ENCODE data around the gene CYGB.
"Not testable (repeated sequence)": the region's sequence is repeated elsewhere in the genome, so short reads cannot be mapped to it uniquely, and the experiment has no call there.

Gene CYGB

DNA sequence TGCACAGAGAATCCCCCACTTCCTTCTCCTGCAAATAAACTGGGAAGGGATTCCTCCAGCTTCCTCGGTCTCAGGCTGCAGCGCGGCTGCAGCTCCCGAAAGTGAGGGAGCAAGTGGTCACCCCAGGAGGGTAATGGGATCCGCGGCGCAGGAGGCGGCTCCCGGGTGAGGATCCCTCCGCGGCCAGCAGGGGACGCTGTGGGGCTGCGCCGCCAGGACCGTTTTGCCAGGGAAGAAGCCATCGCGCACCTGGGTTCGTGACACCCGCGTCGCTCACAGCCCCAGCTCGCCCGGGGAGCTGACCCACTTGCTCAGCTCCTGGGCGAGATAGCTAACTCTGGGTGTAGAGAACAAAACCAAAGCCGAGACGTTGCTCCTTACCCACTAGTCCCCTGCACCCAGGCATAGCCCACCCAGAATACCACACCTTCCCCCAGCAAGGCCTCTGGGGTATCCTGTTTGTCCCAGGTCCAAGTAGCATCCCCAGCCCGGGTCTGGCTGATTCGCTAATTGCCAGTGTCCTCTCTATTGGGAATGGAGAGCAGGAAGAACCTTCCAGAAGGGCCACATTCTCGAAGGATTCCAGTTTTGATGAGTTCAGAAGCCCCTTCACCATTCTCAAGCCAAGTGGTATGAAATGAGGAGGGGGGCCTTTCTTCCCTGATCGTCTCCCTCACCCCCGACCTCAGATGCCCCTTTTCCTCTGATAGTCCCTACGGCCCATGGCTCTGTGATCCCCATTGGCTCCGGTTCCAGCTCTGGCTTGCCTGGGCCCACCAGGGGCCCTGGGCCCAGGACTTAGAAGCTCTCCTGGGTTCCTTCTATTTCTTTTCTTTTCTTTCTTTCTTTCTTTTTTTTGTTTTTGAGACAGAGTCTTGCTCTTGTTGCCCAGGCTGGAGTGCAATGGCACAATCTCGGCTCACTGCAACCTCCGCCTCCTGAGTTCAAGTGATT, 14.1 kb downstream of the CYGB start:
- peak; percentile 87 for DNase-seq (ENCODE audit: low spot score)

GRCh38 chr17:76521683-76522082, 15.8 kb downstream of the CYGB start:
- DNase-seq (ENCODE audit: low spot score) = not testable (repeated sequence)

GRCh38 chr17:76521262-76521661, 16.2 kb downstream of the CYGB start:
- DNase-seq (ENCODE audit: low spot score) = no peak

- no peak for DNase-seq (ENCODE audit: low spot score)
These were observed 18.2 kb downstream of the CYGB start for GRCh38 chr17:76519048-76519966.

- no peak for DNase-seq (ENCODE audit: low spot score)
These were observed 19.9 kb downstream of the CYGB start for GRCh38 chr17:76517638-76518038.

DNA sequence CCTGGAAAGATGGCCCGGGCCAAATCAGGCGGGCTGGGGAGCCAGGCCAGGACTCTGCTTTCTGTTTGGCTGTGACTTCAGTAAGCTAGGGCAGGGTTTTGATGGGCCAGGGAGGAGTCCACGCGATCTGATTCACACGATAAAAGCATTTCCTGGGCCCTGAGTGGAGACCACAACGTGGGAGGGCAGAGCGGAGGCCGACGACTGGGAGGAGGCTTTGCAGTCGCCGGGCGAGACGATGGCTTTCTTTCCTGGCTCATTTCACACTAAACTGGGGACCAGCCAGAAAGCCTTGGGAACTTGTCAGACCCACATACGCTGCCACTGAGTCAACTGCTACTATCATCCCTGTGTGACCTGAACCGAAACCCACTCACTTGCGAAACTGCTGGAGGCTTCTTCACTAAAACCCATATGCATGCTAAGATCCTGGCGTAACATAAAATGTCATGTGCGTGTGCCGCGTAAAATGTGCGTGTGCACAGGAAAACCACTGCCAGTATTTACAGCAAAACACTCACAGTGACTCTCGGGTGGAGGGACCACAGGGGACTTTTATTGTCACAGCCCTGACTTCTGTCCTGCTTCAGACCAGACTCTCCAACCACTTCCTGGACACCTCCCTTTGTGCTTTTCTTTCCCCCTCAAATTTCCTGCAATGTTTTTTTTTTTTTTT, 22.1 kb downstream of the CYGB start:
- peak; percentile 96 for DNase-seq (ENCODE audit: low spot score)

DNA sequence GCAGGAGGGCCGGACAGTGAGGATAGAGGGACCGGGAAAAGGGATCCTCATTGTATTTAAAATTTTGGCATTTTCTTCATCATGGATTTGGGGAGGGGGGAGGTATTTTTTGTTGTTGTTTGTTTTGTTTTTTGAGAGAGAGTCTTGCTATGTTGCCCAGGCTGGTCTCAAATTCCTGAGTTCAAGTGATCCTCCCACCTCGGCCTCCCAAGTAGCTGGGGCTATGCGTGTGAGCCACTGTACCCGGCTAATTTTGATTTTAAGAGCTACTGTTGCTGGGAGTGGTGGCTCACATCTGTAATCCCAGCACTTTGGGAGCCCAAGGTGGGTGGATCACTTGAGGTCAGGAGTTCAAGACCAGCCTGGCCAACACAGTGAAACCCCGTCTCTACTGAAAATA, 23.2 kb downstream of the CYGB start:
- DNase-seq (ENCODE audit: low spot score) = not testable (repeated sequence)

DNA sequence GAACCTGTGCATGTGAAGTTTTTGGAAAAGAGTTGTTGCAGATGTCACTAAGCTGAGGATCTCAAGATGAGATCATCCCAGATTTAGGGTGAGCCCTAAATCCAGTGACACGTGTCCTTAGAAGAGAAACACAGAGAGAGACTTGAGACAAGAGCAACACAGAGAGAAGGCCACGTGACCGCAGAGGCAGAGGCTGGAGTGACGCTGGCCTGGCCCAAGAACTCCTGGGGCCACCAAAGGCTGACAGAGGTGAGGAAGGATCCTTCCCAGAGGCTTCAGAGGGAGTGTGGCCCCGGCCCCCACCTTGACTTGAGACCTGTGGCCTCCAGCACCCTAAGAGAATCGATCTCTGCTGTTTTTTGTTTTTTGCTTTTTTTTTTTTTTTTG, 24.2 kb downstream of the CYGB start:
- DNase-seq (ENCODE audit: low spot score) = no peak

DNA sequence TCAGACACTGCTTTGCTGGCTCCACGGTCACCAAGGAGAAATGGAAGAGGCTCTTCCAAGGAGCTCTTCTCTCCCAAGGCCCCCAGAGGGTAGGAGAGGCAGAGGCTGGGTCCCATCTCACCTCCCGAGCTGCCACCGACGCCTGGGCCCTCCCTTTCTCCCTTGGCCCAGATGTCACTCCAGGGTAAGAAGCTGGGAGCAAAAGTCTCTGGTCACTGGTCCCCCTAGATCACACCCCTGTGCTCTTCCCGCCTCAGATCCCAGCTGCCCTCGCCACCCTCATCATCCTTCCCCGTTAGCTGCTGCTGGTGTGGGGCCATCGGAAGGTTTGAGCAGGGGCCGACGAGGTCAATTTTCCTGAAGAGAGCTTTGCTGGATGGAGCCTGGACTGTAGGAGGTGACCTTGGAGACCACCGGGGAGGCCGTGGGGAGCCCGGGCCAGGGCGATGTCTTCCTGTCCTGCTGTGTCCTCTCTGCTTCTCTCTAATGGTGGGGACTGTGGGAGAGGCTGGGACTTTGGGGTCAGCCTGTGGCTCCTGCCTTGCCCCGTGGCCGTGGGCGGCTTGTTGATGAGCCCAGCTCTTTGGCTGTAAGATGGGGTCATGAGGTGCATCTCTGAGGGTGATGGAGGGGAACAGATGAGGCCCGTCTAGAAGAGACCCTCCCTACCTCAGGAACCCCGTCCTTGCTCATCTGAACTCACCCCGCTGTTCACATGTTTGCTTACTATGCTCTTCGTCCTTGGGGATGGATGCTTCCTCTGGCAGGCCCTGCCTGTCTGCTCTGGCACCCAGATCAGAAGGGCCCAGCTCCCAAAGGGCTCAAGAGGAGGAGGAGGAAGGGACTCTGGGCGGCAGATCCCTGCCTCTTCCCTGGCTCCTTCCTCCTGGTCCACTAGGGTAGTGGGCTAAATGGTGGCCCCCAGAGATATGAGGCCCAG, 24.9 kb downstream of the CYGB start:
- DNase-seq (ENCODE audit: low spot score) = no peak

DNA sequence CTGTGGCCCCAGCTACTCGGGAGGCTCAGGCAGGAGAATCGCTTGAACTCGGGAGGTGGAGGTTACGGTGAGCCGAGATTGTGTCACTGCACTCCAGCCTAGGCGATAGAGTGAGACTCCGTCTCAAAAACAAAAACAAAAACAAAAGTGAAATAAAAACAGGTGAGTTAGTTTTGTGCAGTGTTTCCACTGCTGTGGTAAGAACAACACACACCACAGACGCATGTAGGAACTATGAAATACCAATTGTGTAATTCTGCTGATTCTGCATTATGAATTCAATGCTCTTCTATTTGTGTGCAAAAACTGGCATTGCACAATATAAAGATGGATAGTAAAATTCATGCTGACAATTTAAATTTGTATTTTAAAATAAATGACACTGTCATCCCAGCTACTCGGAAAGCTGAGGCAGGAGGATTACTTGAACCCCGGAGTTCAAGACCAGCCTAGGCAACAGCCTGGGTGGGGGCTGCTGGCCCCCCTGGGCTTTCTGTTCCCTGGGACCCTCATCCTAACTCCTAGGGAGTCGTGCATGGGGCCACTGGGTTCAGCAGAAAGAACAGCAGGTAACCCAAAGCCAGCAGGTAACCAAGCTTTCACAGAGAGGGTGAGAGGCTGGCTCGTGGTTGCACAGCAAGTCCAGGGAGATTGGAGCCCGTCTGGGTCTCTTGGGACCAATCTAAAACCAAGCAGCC, 25.7 kb downstream of the CYGB start:
- no peak for DNase-seq (ENCODE audit: low spot score)

DNA sequence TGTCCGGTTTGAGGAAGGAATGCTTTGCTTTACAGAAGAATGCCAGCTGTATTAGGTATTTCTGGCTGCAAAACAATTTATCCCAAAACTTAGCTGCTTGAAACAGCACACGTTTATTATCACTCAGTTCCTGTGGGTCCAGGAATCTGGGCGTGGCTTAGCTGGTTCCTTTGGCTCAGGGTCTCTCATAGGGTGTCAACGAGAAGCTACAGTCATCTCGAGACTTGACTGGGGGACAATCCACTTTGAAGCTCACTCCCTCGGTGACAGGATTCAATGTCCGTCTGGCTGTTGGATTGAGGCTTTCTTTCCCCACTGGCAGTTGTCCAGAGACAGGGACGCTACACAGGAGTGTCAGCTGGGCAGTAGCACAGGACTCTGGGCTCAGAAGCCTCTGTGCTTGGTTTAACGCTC, 26.7 kb downstream of the CYGB start:
- DNase-seq (ENCODE audit: low spot score) = peak; percentile 21

DNA sequence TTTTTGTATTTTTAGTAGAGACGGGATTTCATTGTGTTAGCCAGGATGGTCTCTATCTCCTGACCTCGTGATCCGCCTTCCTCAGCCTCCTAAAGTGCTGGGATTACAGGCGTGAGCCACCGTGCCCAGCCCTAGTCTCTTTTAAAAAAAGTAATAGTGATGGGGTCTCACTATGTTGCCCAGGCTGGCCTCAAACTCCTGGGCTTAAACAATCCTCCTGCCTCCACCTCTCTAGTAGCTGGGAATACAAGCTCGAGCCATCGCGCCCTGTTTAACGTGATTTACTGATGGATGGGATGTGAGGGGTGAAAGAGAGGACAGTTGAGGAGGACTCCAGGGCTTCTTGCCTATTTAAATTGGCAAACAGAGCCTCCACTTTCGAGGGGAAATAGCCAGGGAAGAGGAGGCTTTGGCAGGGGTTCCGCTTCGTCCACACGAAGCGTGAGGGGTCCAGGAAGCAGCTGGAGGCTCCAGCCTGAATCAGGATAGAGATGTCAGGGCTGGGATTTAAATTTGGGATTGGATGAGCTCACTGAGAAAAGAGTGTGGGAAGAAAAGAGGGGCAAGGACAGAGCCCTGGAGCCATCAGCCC, 28.9 kb downstream of the CYGB start:
- DNase-seq (ENCODE audit: low spot score) = not testable (repeated sequence)

DNA sequence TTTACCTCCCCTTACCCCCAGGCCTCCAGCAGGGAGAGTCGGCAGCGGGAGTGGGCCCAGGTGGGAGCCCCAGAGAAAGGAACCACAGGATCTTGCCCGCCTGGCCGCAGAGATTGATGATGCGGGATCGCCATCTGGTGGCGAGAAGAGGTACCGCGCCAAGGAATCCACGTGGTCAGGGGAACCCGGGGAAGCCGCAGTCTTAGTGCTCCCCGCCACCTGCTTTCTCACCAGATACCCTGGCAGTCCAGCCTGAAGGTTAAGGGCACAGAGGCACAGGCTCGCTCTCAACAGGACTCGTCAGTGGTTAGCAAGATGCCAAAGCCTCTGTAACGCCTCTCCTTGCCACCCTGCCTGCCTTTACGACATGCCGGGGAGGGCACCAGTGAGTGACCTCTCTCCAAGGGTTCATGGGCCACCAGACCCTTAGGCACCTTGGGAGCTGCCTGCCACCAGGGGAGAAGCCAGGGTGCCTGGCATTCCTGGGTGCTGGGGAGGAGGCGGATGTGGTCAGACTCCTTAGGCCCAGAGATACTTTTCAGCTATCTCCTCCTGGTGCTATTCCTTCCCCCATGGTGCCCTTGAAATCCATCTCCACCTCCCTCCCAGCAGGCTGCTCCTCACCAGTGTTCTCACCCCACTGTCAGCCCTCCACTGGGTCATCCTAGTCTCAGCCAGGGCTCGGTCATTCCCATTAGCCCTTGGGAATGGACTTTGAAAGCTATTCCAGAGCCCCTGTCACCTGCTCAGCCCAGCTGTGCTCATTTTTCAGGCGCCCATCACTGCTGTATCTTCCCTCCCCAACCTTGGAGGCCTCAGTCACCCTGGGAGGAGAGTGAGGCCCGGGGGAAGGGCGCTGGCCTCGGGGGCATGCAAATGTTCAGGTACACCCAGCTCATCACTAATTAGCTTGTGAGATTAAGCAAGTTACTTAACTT, 30.8 kb downstream of the CYGB start:
- DNase-seq (ENCODE audit: low spot score) = peak; percentile 90

- no peak for DNase-seq (ENCODE audit: low spot score)
These were observed 33.4 kb downstream of the CYGB start for GRCh38 chr17:76504117-76504516.

DNA sequence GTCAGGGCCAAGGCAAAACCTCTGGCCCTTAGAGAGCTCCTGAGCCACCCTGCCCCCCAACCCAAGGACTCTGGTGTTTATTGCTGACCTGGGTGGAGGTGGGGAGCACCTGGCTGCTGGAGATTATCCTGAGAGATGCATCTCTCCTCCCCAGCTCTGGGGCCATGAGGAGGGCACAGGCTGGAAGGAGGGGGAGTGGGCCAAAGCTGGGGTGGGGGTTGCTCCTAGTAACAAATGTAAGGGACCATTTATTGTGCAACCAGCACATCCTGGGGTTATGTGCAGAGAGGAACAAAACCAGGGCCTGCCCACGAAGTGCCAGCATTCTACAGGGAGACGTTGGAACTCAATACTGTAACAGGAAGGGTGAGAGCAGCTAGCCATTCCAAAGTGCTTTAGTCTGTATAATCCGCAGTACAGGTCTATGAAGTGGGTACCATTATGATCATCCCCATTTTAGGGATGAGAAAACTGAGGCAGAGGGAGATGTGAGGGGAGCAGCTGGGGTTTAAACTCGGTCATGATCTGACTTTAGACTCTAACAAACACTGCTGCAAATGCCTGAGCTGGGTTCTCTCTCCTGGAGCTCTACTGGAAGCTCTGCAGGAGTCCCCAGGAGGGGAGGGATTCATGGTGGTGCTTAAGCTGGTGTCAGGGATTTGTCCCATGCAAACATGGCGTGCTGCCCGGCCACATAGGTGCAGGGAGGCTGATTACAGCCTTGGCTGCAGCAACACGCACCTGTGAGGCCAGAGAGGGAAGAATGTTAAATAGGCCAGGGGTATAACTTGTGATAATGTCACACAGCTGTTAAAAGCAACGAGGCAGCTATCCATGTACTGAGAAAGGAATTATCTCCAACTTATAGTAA, 34.9 kb downstream of the CYGB start:
- no peak for DNase-seq (ENCODE audit: low spot score)

- DNase-seq (ENCODE audit: low spot score) = no peak
These were observed 35.6 kb downstream of the CYGB start for GRCh38 chr17:76501827-76502307.

DNA sequence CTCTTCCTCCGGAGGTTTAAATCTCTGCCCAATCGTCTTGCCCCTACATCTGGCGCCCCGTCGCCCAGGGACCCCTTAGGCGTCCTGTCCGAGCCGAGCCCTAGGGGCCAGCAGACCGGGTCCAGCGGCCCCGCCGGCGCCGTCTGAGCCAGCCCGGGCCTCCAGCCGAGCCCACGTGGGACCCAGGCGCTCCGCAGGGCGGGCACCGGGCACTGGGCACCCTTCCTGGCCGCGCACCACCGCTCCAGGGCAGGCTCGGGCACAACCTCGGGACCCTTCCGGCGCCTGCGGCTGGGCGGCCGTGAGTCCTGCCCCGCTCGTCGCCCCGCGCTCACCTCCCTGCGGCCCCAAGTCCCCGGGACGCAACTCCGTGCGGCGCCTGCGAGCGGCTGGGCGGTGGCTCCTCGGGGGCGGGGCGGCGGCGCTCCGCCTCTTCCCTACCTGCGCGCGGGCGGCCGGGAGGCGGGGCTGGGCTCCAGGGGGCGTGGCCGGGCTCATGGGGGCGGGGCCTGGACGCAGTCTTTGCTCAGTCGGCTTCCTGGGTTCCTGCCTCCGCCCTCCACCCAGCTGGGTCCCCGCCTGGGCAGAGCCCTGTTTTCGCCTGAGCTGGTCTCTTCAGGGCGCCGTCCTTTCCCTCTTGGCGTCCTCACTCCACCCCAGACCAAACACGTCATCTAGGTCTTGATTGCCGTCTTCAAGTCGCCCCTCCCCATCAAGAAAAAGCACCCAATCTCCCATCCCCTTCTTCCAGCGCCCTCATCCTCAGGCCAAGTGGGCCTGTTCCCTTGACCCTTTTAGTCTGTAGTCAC, 36.3 kb downstream of the CYGB start, which contains the start of gene RHBDF2:
RHBDF2 (minus strand) TSS at position 406 of the 809 bp plus-strand sequence. CDS start 19,899 bp downstream, outside the sequence.
- DNase-seq (ENCODE audit: low spot score) = peak; percentile 96

Data from GM03348 (cell line).